Panc1 (cell line): ENCODE measurements around the gene TBC1D12.

ENCODE experiments used
- CTCF ChIP-seq: fragments of 450-650 bp; IDR thresholded peaks from 2 replicates; pipeline ENCODE4 v1.5.1; 2017; ENCODE audit warnings: mild to moderate bottlenecking
- REST ChIP-seq, 2 experiments: IDR thresholded peaks; 2 replicates each; pipeline ENCODE4 v1.6.1; 2011 to 2012; ENCODE audit warnings: low read depth in 2 of 2, control low read depth in 1 of 2, low read length in 1 of 2, mild to moderate bottlenecking in 1 of 2, moderate library complexity in 1 of 2; ENCODE audit not compliant: insufficient read depth in 1 of 2
- SIN3A ChIP-seq: IDR thresholded peaks from 2 replicates; pipeline ENCODE4 v1.6.1; 2012; ENCODE audit warnings: low read depth, mild to moderate bottlenecking, low read length, moderate library complexity, borderline replicate concordance; ENCODE audit not compliant: insufficient read depth
- TCF7L2 ChIP-seq: IDR thresholded peaks from 2 replicates; pipeline ENCODE4 v1.6.1; 2011; ENCODE audit warnings: mild to moderate bottlenecking, low read depth, low read length, inconsistent platforms

- TF ChIP-seq CTCF, result peak; percentile 97
- TF ChIP-seq REST (IDR thresholded peaks at IDR 0.05; ENCODE audit: insufficient read depth in 1 of 2, low read depth in 2 of 2, low read length in 1 of 2), result 0 out of 4 replicates have a peak, but pooled peaks of 1 of the 2 experiments have one; percentile 38
- peak; percentile 51 for TF ChIP-seq TCF7L2
- peak; percentile 97 for TF ChIP-seq SIN3A
Measured at GRCh38 chr10:94362360-94363250, 39.7 kb upstream of the TBC1D12 start, which contains the start of gene NOC3L.
